GM18499 (cell line): ENCODE data around the gene DCUN1D4.
"Not testable (repeated sequence)": the region's sequence is repeated elsewhere in the genome, so short reads cannot be mapped to it uniquely, and the experiment has no call there.

ENCODE experiments used
- ATAC-seq: cut with Tn5 transposase; IDR thresholded peaks from one replicate; pipeline ENCODE4 v1.9.1; 2021; ENCODE audit warnings: moderate number of reproducible peaks; ENCODE audit not compliant: insufficient read depth, unreplicated experiment

Gene DCUN1D4

GRCh38 chr4:51890760-51891159 is 47.8 kb downstream of the DCUN1D4 start:
- ATAC-seq = no peak

DNA sequence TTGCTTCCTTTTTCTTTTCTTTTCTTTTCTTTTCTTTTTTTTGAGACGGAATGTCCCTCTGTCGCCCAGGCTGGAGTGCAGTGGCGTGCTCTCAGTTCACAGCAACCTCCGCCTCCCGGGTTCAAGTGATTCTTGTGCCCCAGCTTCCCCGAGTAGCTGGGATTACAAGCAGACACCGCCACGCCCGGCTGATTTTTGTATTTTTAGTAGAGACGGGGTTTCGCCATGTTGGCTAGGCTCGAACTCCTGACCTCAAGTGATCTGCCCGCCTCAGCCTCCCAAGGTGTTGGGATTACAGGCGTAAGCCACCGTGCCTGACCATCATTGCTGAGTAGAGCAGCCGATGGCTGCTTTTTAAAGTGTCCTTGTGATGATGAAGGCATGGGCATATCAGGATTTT is 50.4 kb downstream of the DCUN1D4 start:
- ATAC-seq = not testable (repeated sequence)

DNA sequence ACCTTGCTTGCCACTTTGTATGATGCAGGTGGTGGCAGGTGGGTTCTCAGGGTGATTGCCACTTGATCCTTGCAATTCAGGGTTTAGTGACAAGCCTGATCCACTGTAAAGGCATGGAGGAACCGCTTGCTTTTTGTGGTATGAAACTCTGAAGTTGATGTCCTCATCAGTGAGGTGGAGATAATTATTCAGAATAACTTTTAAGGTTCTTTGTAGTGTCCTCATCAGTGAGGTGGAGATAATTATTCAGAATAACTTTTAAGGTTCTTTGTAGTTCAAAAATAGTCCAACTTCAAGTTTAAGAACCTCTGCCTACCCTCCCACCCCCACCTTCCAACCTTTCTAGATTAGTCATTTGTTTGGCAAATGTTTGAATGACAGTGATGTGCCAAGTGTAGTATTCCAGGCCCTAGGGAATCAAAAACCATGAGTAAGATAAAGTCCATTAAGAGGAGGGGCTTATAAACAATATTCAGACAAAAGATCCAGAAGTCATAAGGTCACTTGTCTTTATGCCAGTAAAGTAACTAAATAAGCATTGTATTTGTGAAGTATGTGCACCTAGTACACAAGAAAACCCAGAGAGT is 51.2 kb downstream of the DCUN1D4 start:
- ATAC-seq = no peak

DNA sequence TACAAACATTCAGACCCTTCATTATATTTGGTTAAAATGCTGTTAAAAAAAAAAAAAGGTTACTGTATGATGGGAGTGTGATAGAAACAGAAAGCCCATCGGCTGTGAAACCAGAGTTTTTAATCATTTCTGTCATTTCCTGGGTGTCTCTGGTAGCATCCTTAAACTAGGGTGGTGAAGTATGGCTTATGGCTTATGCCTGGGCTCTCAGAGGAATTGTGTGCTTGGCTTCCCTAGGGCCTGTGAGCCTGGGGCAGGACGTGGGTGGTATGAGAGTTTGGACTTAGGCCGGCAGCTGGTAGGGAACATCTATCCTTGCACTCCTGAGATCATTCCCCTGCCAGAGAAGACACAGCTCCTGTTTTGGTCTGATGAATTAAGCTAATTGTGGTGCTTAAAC is 52.2 kb downstream of the DCUN1D4 start:
- peak; percentile 41 for ATAC-seq

- peak; percentile 96 for ATAC-seq
Observed at GRCh38 chr4:51895816-51896408, 53.0 kb downstream of the DCUN1D4 start.

DNA sequence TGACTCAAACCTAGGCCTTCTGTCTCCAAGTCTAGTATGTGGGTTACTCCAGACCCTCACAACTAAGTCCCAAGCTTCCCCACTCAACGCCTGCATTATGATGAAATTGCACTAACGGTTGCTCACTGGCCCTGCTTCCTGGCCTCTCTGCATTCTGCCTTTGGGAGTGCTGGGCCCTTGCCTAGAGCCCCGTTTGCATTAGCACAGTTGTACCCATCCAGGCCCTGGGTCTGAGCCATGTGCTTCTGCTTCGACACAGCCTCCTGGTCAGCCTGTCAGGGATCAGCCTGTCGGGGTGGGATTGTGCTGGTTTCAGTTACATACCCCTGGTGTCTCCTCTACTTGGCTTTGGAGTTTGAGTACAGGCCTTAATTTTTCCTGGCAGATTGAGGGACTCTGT is 58.4 kb downstream of the DCUN1D4 start:
- ATAC-seq = no peak

GRCh38 chr4:51906167-51906958 is 63.4 kb downstream of the DCUN1D4 start:
- ATAC-seq = peak; percentile 97

DNA sequence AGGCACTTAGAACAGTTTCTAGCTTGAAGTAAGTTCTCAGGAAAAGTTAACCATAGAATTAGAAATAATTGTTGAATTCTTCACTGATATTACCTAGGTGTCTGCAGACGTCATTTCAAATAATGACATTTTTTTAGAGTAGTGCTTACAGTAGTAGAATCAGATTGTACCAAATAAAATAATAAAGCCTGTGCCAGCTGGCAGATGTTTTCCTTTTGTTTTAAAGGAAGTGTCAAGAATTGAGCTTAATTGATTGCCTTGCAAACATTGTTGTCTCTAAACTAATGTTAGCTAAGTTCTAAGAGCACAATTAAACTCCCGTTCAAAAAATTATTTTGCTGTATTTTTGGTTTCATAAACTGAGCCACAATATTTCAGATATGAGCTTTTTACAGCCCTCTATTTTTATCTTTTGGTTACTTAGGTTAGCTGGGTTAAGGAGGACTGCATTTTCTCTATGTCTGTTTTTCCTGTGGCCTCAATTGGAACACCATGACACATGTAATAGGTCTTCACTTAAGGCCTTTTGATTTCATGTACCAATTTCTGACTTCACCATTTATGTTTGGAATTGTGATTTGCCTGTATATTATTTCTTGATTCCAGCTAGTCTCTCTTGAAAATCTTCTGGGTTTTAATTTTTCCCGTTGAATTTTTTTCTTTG is 64.2 kb downstream of the DCUN1D4 start:
- ATAC-seq = no peak

DNA sequence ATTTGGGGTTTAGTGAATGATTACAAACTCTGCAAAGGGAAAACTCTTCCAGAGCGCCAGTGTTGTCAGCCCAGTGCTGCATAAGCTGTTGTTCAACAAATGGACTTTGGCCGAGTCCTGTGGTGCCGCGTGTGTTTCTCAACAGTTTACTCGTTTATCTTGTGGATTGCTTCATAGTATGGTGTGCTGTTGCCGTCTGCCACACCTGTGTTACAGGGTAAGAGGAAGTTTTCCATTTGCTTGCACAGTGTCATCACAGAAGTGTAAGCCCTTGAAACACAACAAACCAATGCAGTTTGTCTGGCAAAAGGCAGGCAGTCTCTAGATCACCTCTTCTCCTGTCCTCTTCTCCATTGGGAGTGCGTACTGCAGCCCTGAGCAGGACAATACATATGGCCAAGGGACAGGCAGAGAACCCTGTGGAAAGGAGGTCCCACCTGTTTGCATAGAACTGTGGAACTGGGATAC is 66.3 kb downstream of the DCUN1D4 start:
- ATAC-seq = no peak

DNA sequence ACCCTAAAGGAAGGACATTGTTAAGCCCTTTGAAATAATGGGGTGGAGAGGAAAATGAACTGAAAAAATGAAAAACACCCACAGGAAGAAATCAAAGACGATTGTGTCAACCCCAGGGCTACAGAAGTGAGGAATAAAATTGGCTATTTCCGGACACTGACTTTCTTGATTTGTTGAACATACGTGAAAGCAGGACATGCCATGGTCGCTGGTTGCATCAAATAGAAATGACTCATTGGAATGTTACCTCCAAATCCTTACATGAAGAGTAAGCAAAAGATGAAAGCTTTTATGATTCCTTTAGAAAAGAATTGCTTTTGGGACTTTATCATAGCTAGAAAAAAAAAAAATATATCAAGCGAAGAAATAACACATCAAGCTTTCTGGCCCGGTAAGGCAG is 75.3 kb downstream of the DCUN1D4 start:
- no peak for ATAC-seq

GRCh38 chr4:51923343-51923742 is 80.4 kb downstream of the DCUN1D4 start:
- ATAC-seq = no peak

DNA sequence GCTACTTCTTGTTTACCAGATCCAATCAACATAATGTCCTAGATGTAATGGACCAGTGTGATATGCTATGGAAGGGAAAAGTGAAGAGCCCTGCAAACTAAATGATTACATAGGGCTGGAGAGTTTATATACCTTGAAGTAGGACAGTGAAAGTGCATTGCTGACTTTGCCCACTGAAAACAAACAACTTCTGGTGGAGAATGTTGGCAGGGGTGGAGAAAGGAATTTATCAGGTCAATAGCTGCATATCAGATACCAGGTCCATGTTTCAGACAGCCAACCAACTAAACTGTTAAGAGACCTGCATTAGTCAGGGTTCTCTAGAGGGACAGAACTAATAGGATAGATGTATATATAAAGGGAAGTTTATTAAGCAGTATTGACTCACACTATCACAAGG is 82.4 kb downstream of the DCUN1D4 start:
- ATAC-seq = no peak

DNA sequence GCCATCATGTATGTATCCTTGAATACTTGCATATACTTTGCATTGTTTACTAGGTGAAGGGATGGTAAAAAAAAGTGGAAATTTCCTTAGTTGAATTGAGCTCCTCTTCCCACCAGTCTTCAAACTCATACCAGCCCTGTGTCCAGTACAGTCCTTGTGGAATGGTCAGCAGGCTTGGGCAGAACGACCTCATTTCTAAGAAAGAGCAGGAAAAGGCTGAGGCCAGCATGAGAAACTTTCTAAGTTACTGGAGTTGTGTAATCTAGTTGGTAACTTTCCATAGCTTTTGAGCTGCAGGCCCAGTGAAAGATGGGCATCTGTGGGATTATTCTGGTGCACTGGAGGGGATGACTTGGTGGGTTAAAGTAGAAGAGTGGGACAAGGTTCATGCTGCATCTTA is 87.6 kb downstream of the DCUN1D4 start:
- ATAC-seq = no peak

- ATAC-seq = no peak
Observed at GRCh38 chr4:51931461-51931860, 88.5 kb downstream of the DCUN1D4 start.

DNA sequence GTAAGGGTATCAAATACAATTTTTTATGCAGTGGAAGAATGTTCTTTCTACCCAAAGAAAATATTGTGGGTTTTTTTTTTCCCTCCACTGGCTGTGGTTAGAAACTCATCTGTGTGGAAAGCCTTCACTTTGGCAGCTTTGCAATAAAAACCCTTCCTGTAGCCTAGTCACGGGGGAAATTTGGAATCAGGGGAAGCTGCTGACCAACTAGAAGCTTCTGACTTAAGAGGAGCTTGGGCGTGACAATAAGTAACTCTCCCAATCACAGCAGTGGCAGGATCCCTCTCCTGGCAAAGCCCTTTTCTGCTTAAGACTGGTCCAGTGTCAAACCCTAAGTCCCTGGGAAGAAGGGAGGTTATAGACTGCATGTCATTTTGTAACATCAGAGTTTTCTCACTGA is 89.3 kb downstream of the DCUN1D4 start:
- ATAC-seq = no peak

DNA sequence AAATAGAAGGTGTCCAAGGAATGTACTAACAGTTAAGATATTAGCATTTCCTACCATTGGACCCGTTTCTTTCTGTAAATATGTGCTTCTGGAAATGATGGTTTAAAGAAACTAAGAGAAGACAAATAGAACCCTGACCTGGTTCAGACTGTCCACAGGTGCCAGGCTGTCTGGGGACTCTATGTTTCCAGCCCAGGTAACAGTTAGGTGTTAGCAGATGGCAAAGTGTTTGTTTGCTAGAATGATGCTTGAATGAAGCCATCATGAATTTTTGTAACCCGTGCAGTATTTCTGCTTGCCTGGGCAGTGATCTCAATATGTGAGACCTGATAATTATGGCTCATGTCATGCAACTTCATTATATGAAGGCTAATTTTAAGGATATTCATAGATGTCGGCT is 89.7 kb downstream of the DCUN1D4 start:
- ATAC-seq = no peak

DNA sequence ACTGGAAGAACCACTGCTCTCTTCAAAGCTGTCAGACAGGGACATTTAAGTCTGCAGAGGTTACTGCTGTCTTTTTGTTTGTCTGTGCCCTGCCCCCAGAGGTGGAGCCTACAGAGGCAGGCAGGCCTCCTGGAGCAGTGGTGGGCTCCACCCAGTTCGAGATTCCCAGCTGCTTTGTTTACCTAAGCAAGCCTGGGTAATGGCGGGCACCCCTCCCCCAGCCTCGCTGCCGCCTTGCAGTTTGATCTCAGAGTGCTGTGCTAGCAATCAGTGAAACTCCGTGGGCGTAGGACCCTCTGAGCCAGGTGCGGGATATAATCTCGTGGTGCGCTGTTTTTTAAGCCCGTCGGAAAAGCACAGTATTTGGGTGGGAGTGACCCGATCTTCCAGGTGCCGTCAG is 97.5 kb downstream of the DCUN1D4 start:
- ATAC-seq = not testable (repeated sequence)

- ATAC-seq = no peak
Observed at GRCh38 chr4:51942108-51942832, 99.3 kb downstream of the DCUN1D4 start.

DNA sequence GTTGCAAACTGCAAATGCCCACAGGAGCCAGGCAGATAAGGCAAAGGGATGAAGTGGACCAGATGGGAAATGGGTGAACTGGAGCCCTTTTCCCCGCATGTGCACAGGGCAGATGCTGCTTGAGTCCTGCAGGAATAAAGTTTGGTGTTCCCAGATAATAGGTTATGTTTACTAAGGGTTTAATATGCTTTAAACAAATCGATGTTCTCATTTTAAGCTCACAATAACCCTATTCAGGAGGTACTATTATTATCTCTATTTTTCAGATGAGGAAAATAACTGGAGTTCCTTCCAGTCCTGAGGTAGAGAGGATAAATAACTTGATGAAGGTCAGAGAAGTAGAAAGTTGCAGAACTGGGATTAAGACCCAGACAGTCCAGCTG is 99.9 kb downstream of the DCUN1D4 start:
- ATAC-seq = no peak

- ATAC-seq = no peak
Observed at GRCh38 chr4:51943221-51943620, 100.3 kb downstream of the DCUN1D4 start.
